GM19023 (cell line): ENCODE data around the gene GALNT10.

ENCODE experiments used
- ATAC-seq: cut with Tn5 transposase; IDR thresholded peaks from one replicate; pipeline ENCODE4 v1.9.1; 2021; ENCODE audit warnings: mild to moderate bottlenecking, moderate library complexity; ENCODE audit not compliant: unreplicated experiment

GALNT10 gene

GRCh38 chr5:154316223-154316935 is 125.8 kb downstream of the GALNT10 start:
- no peak for ATAC-seq

GRCh38 chr5:154317916-154318315 is 127.4 kb downstream of the GALNT10 start:
- no peak for ATAC-seq

GRCh38 chr5:154318691-154319090 is 128.2 kb downstream of the GALNT10 start:
- ATAC-seq, result no peak

- ATAC-seq, result no peak
Observed at GRCh38 chr5:154319736-154320135, 129.2 kb downstream of the GALNT10 start.

- ATAC-seq, result no peak
Observed at GRCh38 chr5:154320224-154321089, 129.9 kb downstream of the GALNT10 start.

GRCh38 chr5:154321546-154321945 is 131.0 kb downstream of the GALNT10 start:
- ATAC-seq, result no peak

- no peak for ATAC-seq
Observed at GRCh38 chr5:154324033-154324432, 133.5 kb downstream of the GALNT10 start.

GRCh38 chr5:154325566-154325965 is 135.0 kb downstream of the GALNT10 start:
- no peak for ATAC-seq

- no peak for ATAC-seq
Observed at GRCh38 chr5:154329062-154329461, 138.5 kb downstream of the GALNT10 start.

- no peak for ATAC-seq
Observed at GRCh38 chr5:154329519-154330040, 139.0 kb downstream of the GALNT10 start.

- no peak for ATAC-seq
Observed at GRCh38 chr5:154330097-154330667, 139.6 kb downstream of the GALNT10 start.

- no peak for ATAC-seq
Observed at GRCh38 chr5:154331232-154331631, 140.7 kb downstream of the GALNT10 start.

GRCh38 chr5:154331924-154332323 is 141.4 kb downstream of the GALNT10 start:
- ATAC-seq, result no peak

GRCh38 chr5:154332451-154332850 is 141.9 kb downstream of the GALNT10 start:
- peak; percentile 59 for ATAC-seq

- no peak for ATAC-seq
Observed at GRCh38 chr5:154333016-154333415, 142.5 kb downstream of the GALNT10 start.

- ATAC-seq, result no peak
Observed at GRCh38 chr5:154334406-154335064, 144.0 kb downstream of the GALNT10 start.

GRCh38 chr5:154335065-154335448 is 144.5 kb downstream of the GALNT10 start:
- ATAC-seq, result no peak

- ATAC-seq, result no peak
Observed at GRCh38 chr5:154341620-154342019, 151.1 kb downstream of the GALNT10 start.

- ATAC-seq, result no peak
Observed at GRCh38 chr5:154342211-154342610, 151.7 kb downstream of the GALNT10 start.

- ATAC-seq, result no peak
Observed at GRCh38 chr5:154342963-154343362, 152.4 kb downstream of the GALNT10 start.

GRCh38 chr5:154344461-154344860 is 153.9 kb downstream of the GALNT10 start:
- no peak for ATAC-seq
